Erythroblast (primary cell): ENCODE results near the gene WDHD1.
"Not testable (repeated sequence)": the region's sequence is repeated elsewhere in the genome, so short reads cannot be mapped to it uniquely, and the experiment has no call there.

Source experiments
- DNase-seq, 2 experiments: peaks; one replicate each; lab custom pipeline; 2025; lab: John Stamatoyannopoulos, UW
- GATA1 ChIP-seq: IDR thresholded peaks from 2 replicates; pipeline ENCODE4 v1.6.1; 2011; ENCODE audit warnings: low read depth, mild to moderate bottlenecking, control low read depth, low read length, moderate library complexity
- POLR2A ChIP-seq: IDR thresholded peaks from 2 replicates; pipeline ENCODE4 v1.6.1; 2011; ENCODE audit warnings: mild to moderate bottlenecking, low read length

The WDHD1 gene

GRCh38 chr14:55057919-55058318 lies 31.0 kb upstream of the WDHD1 start:
- DNase-seq = no peak
- TF ChIP-seq GATA1 (no peak), POLR2A (no peak)

GRCh38 chr14:55054098-55054497 lies 27.2 kb upstream of the WDHD1 start:
- DNase-seq = no peak
- no peak for TF ChIP-seq POLR2A
- no peak for TF ChIP-seq GATA1

GRCh38 chr14:55053500-55053899 lies 26.6 kb upstream of the WDHD1 start:
- TF ChIP-seq POLR2A (no peak), GATA1 (no peak)

GRCh38 chr14:55053018-55053417 lies 26.1 kb upstream of the WDHD1 start:
- TF ChIP-seq GATA1 (no peak), POLR2A (no peak)

More at GRCh38 chr14:55053500-55053899, 26.6 kb upstream of the WDHD1 start:
- DNase-seq = no peak

GRCh38 chr14:55052269-55052930 lies 25.5 kb upstream of the WDHD1 start:
- peak in 1 of 2 experiments; percentile 51 for DNase-seq

More at GRCh38 chr14:55053018-55053417, 26.1 kb upstream of the WDHD1 start:
- no peak for DNase-seq

GRCh38 chr14:55051423-55052268 lies 24.7 kb upstream of the WDHD1 start, which contains the start of gene MAPK1IP1L:
MAPK1IP1L (plus strand) TSS chr14:55051647; CDS start chr14:55061684, 10,037 bp downstream.
- peak; percentile 93 to 96 for DNase-seq

More at GRCh38 chr14:55052269-55052930, 25.5 kb upstream of the WDHD1 start:
- no peak for TF ChIP-seq GATA1
- no peak for TF ChIP-seq POLR2A

GRCh38 chr14:55051165-55051422 lies 24.2 kb upstream of the WDHD1 start:
- TF ChIP-seq POLR2A = no peak
- no peak for TF ChIP-seq GATA1
- DNase-seq = no peak

More at GRCh38 chr14:55051423-55052268, 24.7 kb upstream of the WDHD1 start, which contains the start of gene MAPK1IP1L:
- TF ChIP-seq POLR2A (peak; percentile 100), GATA1 (no peak)

- TF ChIP-seq POLR2A (no peak), GATA1 (no peak)
- no peak for DNase-seq
Observed at GRCh38 chr14:55048900-55049436, 22.1 kb upstream of the WDHD1 start.

GRCh38 chr14:55047301-55048053 lies 20.6 kb upstream of the WDHD1 start:
- DNase-seq = no peak
- no peak for TF ChIP-seq GATA1
- no peak for TF ChIP-seq POLR2A

- no peak for DNase-seq
- TF ChIP-seq POLR2A = no peak
- TF ChIP-seq GATA1 = no peak
Observed at GRCh38 chr14:55045087-55045486, 18.2 kb upstream of the WDHD1 start.

- no peak for TF ChIP-seq GATA1
- TF ChIP-seq POLR2A = no peak
- DNase-seq = no peak
Observed at GRCh38 chr14:55043528-55043927, 16.6 kb upstream of the WDHD1 start.

- no peak for TF ChIP-seq GATA1
- no peak for TF ChIP-seq POLR2A
- no peak for DNase-seq
Observed at GRCh38 chr14:55038708-55039107, 11.8 kb upstream of the WDHD1 start.

- not testable (repeated sequence) for DNase-seq
Observed at GRCh38 chr14:55037995-55038394, 11.1 kb upstream of the WDHD1 start.

GRCh38 chr14:55031190-55031589 lies 4.3 kb upstream of the WDHD1 start:
- DNase-seq = no peak
- TF ChIP-seq POLR2A (no peak), GATA1 (no peak)
